GM23338 (cell line): ENCODE measurements around the gene CCT2. TPM values are rescaled to one million over a fixed set of nuclear protein-coding genes. Genes with fewer than 3 reads are reported as not detected.

Experiments
- ATAC-seq: fragments of 200-7000 bp; cut with Tn5 transposase; 3 replicates; pipeline ENCODE4 v1.9.1; 2020
- DNase-seq: peaks from one replicate; pipeline ENCODE4 v3.0.0-alpha.2; 2015; ENCODE audit warnings: low spot score
- H2AFZ ChIP-seq: fragments of 200-600 bp; sonication (generic); 2 replicates; pipeline ENCODE4 v1.8.0; 2016; ENCODE audit warnings: antibody characterized with exemption, mild to moderate bottlenecking, moderate library complexity
- H3F3A ChIP-seq: fragments of 200-600 bp; sonication (generic); replicated peaks from 2 replicates; pipeline ENCODE4 v1.8.0; 2017; ENCODE audit warnings: antibody characterized with exemption, mixed run types, low read depth
- H3K27ac ChIP-seq: fragments of 200-600 bp; sonication (generic); 2 replicates; pipeline ENCODE4 v1.6.1; 2016; ENCODE audit warnings: low read depth
- H3K27me3 ChIP-seq: fragments of 200-600 bp; sonication (generic); 2 replicates; pipeline ENCODE4 v1.8.0; 2016; ENCODE audit warnings: mild to moderate bottlenecking, mixed run types, moderate library complexity; ENCODE audit not compliant: insufficient read depth
- H3K36me3 ChIP-seq: fragments of 200-600 bp; sonication (generic); 2 replicates; pipeline ENCODE4 v1.8.0; 2016; ENCODE audit warnings: mild to moderate bottlenecking; ENCODE audit not compliant: insufficient read depth
- H3K4me1 ChIP-seq: fragments of 200-600 bp; sonication (generic); 2 replicates; pipeline ENCODE4 v1.8.0; 2016; ENCODE audit warnings: mild to moderate bottlenecking, moderate library complexity; ENCODE audit not compliant: insufficient read depth
- H3K4me2 ChIP-seq: fragments of 200-600 bp; sonication (generic); 2 replicates; pipeline ENCODE4 v1.7.1; 2017; ENCODE audit warnings: mixed run types
- H3K4me3 ChIP-seq: fragments of 200-600 bp; sonication (generic); 2 replicates; pipeline ENCODE4 v1.6.1; 2016; ENCODE audit warnings: mixed run types
- H3K79me2 ChIP-seq: fragments of 200-600 bp; sonication (generic); replicated peaks from 2 replicates; pipeline ENCODE4 v1.8.0; 2017; ENCODE audit warnings: mild to moderate bottlenecking; ENCODE audit not compliant: insufficient read depth
- H3K9me2 ChIP-seq: fragments of 200-600 bp; sonication (generic); 2 replicates; pipeline ENCODE4 v1.8.0; 2017; ENCODE audit not compliant: insufficient read depth
- H4K20me1 ChIP-seq: fragments of 200-600 bp; sonication (generic); replicated peaks from 2 replicates; pipeline ENCODE4 v1.8.0; 2017; ENCODE audit warnings: mild to moderate bottlenecking; ENCODE audit not compliant: insufficient read depth
- H3K27ac Mint-ChIP-seq: 2 replicates; pipeline ENCODE4 v1.8.0; 2020; ENCODE audit warnings: inconsistent platforms, mild to moderate bottlenecking, moderate library complexity, mixed read lengths
- H3K27me3 Mint-ChIP-seq: 3 replicates; pipeline ENCODE4 v1.8.0; 2022; ENCODE audit warnings: low read depth, mild to moderate bottlenecking, moderate library complexity, mixed read lengths, inconsistent platforms; ENCODE audit not compliant: insufficient read depth, poor library complexity
- H3K36me3 Mint-ChIP-seq: 3 replicates; pipeline ENCODE4 v1.8.0; 2021; ENCODE audit warnings: low read depth, mild to moderate bottlenecking, inconsistent platforms, moderate library complexity, mixed read lengths
- H3K4me1 Mint-ChIP-seq: 3 replicates; pipeline ENCODE4 v1.8.0; 2020; ENCODE audit warnings: mild to moderate bottlenecking, inconsistent platforms, mixed read lengths
- H3K4me3 Mint-ChIP-seq: 3 replicates; pipeline ENCODE4 v1.8.0; 2021; ENCODE audit warnings: moderate library complexity, mild to moderate bottlenecking, inconsistent platforms, mixed read lengths
- H3K9me3 Mint-ChIP-seq: 3 replicates; pipeline ENCODE4 v1.8.0; 2020; ENCODE audit warnings: moderate library complexity, mild to moderate bottlenecking, inconsistent platforms, mixed read lengths
- CREB1 ChIP-seq: fragments of 250-450 bp; sonication (Bioruptor Pico); IDR thresholded peaks from 2 replicates; pipeline ENCODE4 v1.5.0; 2020; ENCODE audit warnings: low read depth, mild to moderate bottlenecking, moderate library complexity
- CTCF ChIP-seq, 2 experiments: fragments of 200-600 bp in 1 of 2; sonication (generic) in 1 of 2; conservative IDR thresholded peaks; 2 replicates each; pipeline versions ENCODE4 v1.5.1 to v1.6.1; 2016 to 2017; ENCODE audit warnings: antibody characterized with exemption in 2 of 2, low read depth in 2 of 2, mild to moderate bottlenecking in 2 of 2, moderate library complexity in 1 of 2
- EZH2 ChIP-seq: fragments of 200-600 bp; sonication (generic); IDR thresholded peaks from one replicate; pipeline ENCODE4 v1.8.0; 2017; ENCODE audit warnings: antibody characterized with exemption, mild to moderate bottlenecking, low read depth; ENCODE audit not compliant: unreplicated experiment
- EZH2phosphoT487 ChIP-seq: fragments of 200-600 bp; sonication (generic); IDR thresholded peaks from one replicate; pipeline ENCODE4 v1.8.1; 2018; ENCODE audit warnings: antibody characterized with exemption; ENCODE audit not compliant: unreplicated experiment
- JUNB ChIP-seq: IDR thresholded peaks from one replicate; pipeline ENCODE4 v1.6.1; 2016; ENCODE audit warnings: antibody characterized with exemption; ENCODE audit not compliant: unreplicated experiment
- NANOG ChIP-seq: IDR thresholded peaks from 2 replicates; pipeline ENCODE4 v1.6.1; 2016; ENCODE audit warnings: antibody characterized with exemption, borderline replicate concordance
- POLR2AphosphoS5 ChIP-seq: IDR thresholded peaks from 2 replicates; pipeline ENCODE4 v1.6.1; 2016; ENCODE audit warnings: antibody characterized with exemption, low read depth
- STAT1 ChIP-seq: IDR thresholded peaks from one replicate; pipeline ENCODE4 v1.6.1; 2016; ENCODE audit warnings: antibody characterized with exemption; ENCODE audit not compliant: unreplicated experiment
- ZNF114 ChIP-seq: fragments of 250-450 bp; sonication (Bioruptor Pico); IDR thresholded peaks from 2 replicates; pipeline ENCODE4 v1.5.0; 2020; ENCODE audit warnings: mild to moderate bottlenecking, moderate library complexity
- ZNF331 ChIP-seq: fragments of 250-450 bp; sonication (Bioruptor Pico); IDR thresholded peaks from 2 replicates; pipeline ENCODE4 v1.5.0; 2020; ENCODE audit warnings: low read depth, mild to moderate bottlenecking, moderate library complexity
- ZNF462 ChIP-seq: fragments of 250-450 bp; sonication (Bioruptor Pico); IDR thresholded peaks from 2 replicates; pipeline ENCODE4 v1.5.0; 2020; ENCODE audit warnings: mild to moderate bottlenecking, moderate library complexity
- polyA plus RNA-seq: library from polyadenylated mRNA; unstranded; fragments of >200 nt; fragmentation: Nextera tagmentation; extraction: Ambion mirVana; gene quantifications from 2 replicates; pipeline ENCODE4 v1.2.1, GENCODE V29; 2016
- total RNA-seq: library from RNA; depleted of rRNA; stranded (reverse); fragments of >200 nt; shearing (Covaris generic); gene quantifications from 2 replicates; pipeline ENCODE4 v1.2.3, GENCODE V29; 2014
- TF ChIP-seq, protein P1 (sequence below): IDR thresholded peaks from 2 replicates; pipeline ENCODE4 v1.6.1; 2016; ENCODE audit warnings: antibody characterized with exemption
- TF ChIP-seq, protein P2 (sequence below): IDR thresholded peaks from one replicate; pipeline ENCODE4 v1.6.1; 2018; ENCODE audit warnings: antibody characterized with exemption; ENCODE audit not compliant: unreplicated experiment

Gene CCT2
- total and polyA plus RNA-seq, 2 experiments from 2014 or later, result 434 to 778 TPM

- TF ChIP-seq ZNF114 (no peak), JUNB (no peak), CREB1 (no peak), POLR2AphosphoS5 (no peak)
Measured at GRCh38 chr12:69613351-69613750, 28.1 kb downstream of the CCT2 start (continued).

DNA sequence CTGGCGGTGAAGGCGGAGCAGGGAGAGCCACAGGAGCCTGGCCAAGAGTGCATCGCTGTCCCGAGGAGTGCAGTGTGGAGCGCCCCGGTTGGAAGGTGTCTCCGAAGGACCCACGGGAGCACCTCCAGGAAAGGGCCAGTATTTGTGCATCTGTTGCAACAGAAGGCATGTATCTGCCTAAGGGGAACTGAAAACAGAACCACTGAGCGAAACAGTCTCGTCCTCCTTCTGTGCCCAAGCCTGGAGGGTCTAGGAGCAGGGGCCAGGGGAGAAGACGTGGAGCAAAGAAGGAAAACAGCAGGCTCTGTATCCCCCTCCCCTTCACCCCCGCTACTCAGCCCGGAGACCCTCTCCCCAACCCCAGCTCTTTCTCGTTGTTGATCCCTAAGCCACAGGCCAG is 30.8 kb downstream of the CCT2 start:
- Mint-ChIP-seq H3K27me3 (peaks cover 2% of the 10 kb centered on the region), H3K9me3 (no peaks in the 10 kb centered on the region), H3K27ac (no peak overlapping the region), H3K4me3 (no peak overlapping the region), H3K36me3 (no peaks in the 10 kb centered on the region), H3K4me1 (no peaks in the 10 kb centered on the region)
- Histone ChIP-seq H3K79me2 (no peaks in the 10 kb centered on the region), H3K4me2 (no peak overlapping the region), H2AFZ (peak overlapping the region; percentile 63; the same call in 1 of the 2 replicates), H4K20me1 (no peaks in the 10 kb centered on the region), H3K9me2 (0 out of 2 replicates have a peak, but pooled peaks cover 4% of the 10 kb centered on the region), H3K27ac (no peak overlapping the region), H3K4me1 (no peaks in the 10 kb centered on the region), H3K4me3 (no peak overlapping the region), H3F3A (no peaks in the 10 kb centered on the region), H3K27me3 (no peaks in the 10 kb centered on the region), H3K36me3 (no peaks in the 10 kb centered on the region)
- no peak for ATAC-seq
- no peak for DNase-seq
- TF ChIP-seq ZNF114 (no peak), ZNF331 (CRISPR knock-in tag) (no peak), POLR2AphosphoS5 (no peak), EZH2phosphoT487 (no peak), NANOG (no peak), JUNB (no peak), CREB1 (no peak), ZNF462 (CRISPR knock-in tag) (no peak), CTCF (conservative IDR thresholded peaks at IDR 0.05; ENCODE audit: low read depth in 2 of 2) (no peak), EZH2 (no peak), STAT1 (no peak)
- TF ChIP-seq, protein P1, sequence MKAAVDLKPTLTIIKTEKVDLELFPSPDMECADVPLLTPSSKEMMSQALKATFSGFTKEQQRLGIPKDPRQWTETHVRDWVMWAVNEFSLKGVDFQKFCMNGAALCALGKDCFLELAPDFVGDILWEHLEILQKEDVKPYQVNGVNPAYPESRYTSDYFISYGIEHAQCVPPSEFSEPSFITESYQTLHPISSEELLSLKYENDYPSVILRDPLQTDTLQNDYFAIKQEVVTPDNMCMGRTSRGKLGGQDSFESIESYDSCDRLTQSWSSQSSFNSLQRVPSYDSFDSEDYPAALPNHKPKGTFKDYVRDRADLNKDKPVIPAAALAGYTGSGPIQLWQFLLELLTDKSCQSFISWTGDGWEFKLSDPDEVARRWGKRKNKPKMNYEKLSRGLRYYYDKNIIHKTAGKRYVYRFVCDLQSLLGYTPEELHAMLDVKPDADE, result no peak
- TF ChIP-seq, protein P2, sequence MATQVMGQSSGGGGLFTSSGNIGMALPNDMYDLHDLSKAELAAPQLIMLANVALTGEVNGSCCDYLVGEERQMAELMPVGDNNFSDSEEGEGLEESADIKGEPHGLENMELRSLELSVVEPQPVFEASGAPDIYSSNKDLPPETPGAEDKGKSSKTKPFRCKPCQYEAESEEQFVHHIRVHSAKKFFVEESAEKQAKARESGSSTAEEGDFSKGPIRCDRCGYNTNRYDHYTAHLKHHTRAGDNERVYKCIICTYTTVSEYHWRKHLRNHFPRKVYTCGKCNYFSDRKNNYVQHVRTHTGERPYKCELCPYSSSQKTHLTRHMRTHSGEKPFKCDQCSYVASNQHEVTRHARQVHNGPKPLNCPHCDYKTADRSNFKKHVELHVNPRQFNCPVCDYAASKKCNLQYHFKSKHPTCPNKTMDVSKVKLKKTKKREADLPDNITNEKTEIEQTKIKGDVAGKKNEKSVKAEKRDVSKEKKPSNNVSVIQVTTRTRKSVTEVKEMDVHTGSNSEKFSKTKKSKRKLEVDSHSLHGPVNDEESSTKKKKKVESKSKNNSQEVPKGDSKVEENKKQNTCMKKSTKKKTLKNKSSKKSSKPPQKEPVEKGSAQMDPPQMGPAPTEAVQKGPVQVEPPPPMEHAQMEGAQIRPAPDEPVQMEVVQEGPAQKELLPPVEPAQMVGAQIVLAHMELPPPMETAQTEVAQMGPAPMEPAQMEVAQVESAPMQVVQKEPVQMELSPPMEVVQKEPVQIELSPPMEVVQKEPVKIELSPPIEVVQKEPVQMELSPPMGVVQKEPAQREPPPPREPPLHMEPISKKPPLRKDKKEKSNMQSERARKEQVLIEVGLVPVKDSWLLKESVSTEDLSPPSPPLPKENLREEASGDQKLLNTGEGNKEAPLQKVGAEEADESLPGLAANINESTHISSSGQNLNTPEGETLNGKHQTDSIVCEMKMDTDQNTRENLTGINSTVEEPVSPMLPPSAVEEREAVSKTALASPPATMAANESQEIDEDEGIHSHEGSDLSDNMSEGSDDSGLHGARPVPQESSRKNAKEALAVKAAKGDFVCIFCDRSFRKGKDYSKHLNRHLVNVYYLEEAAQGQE, result no peak
